SHP77 treated with DMSO at 0.1 percent for 48 hours (cell line): ENCODE data around the gene KRT3.
"Not testable (repeated sequence)": the region's sequence is repeated elsewhere in the genome, so short reads cannot be mapped to it uniquely, and the experiment has no call there.

Experiments used
- DNase-seq: peaks from one replicate; lab custom pipeline; 2025; lab: John Stamatoyannopoulos, UW

Gene KRT3

DNA sequence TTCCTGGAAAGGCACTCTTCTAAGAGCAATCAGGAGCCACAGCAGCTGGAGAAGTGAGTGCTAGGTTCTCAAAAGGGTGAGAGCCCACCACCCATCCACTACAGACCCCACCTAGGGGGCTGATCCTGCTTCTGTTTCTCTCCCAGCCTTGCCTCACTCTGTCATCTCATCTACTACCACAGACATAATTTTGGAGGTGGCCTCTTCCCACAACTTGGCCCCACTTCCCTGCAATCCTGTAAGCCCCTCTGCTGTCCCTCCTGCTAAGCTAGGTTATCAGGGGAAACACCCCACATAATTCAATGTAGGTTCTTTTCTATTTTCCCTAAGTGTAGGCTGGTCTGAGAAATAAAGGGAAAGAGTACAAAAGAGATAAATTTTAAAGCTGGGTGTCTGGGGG is 35.3 kb downstream of the KRT3 start:
- DNase-seq, result no peak

GRCh38 chr12:52759695-52760094 is 36.2 kb downstream of the KRT3 start:
- DNase-seq, result no peak

GRCh38 chr12:52759218-52759617 is 36.7 kb downstream of the KRT3 start:
- DNase-seq, result no peak

DNA sequence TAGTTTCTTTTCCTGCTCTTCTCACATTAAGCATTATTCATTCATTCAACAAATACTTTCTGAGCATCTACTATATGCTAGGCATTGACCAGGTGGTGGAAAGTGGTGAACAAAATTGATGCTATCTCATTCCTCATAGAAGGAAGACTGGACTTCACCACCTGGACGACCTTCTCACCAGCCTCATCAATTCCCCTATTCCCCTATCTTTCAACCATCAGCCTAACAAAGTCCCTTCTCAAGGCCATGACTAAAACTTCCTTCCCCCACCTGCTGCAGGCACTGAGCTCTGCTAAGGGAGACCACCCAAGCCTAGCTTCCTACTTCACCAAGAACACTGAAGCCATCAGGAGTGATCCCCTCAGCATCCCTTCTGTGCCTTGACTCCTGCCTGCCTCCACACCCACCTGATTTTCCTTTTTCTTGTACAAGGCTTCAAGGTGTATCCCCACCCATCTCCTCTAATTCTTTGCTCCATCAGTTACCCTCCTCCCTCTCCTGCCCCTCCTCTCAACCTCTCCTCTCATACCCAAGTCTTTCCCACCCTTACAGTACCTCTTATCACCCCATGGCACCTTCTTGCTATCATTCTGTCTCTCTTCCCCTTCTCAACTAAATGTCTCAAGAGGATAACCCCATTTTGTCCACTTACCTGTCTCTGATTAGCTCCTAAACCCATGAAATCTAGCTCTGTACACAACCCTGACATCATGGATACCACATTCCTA is 38.3 kb downstream of the KRT3 start:
- no peak for DNase-seq

DNA sequence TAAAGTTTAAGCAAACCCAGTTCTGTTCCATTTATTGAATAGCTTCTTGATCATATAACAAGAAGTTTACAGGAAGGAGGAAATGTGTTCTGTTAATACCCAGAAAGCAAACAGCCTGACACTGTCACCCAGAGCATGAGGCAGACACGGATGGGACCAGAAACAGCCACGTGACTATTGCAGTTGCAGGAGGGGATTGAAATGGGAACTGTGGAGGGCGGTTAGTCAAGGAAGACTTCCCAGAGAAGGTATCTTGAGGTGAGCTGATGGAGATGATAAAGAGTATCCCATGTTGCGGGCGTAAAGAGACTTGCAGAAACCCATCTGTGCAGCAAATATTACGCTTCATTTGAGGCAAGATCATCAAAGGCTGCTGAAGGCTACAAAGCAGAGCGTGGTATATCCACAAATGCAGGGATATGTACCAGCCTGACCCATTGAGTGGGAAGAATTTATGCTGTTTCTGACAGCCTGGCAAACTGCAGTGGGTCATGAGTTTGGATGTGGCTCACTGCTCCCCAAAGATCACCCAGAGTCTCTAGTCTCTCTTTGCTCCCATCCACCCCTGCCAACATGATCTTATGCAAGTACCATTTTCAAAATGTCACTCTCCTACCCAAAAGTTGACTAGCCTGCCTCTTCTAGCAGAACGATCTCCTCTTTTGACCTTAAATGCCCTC is 39.5 kb downstream of the KRT3 start:
- DNase-seq, result no peak

- DNase-seq, result no peak
These were observed 40.4 kb downstream of the KRT3 start for GRCh38 chr12:52755533-52755932.

- DNase-seq, result no peak
These were observed 41.8 kb downstream of the KRT3 start for GRCh38 chr12:52754135-52754534.

DNA sequence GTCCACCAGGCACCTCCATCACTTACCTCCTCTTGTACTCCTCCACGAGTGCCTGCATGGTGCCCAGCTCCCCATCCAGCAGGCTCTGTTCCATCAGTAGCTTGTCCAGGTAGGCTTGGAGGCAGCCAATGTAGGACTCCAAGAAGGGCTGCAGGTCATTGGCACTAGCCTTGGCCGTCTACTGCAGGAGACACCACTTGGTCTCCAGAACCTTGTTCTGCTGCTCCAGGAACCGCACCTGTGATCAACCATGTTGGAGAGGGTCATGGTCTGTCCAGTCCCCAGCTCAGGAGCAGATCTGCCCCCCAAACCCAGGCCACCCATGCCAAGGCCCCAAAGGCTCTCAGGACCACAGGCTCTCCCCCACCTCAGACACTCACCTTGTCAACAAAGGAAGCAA is 42.6 kb downstream of the KRT3 start:
- DNase-seq, result no peak

GRCh38 chr12:52752516-52752915 is 43.4 kb downstream of the KRT3 start:
- no peak for DNase-seq

DNA sequence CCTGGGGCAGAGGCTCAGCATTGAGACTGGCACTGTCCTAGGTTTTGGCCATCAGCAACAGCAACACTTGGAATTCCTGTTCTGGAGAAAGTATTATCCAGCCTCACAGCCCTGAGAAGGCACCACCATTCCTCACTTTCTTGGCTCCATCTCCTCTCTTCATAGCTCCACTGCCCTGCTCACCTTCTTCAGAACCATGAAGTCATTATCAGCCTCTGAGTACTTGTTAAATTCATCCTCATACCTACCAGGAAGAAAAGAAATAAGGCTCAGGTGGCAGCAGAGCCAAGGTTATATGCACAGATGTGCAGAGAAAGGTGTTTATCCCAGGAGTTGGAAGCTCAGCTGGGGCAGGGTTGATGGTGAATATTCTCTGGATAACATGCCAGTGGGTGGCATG is 44.1 kb downstream of the KRT3 start:
- no peak for DNase-seq

DNA sequence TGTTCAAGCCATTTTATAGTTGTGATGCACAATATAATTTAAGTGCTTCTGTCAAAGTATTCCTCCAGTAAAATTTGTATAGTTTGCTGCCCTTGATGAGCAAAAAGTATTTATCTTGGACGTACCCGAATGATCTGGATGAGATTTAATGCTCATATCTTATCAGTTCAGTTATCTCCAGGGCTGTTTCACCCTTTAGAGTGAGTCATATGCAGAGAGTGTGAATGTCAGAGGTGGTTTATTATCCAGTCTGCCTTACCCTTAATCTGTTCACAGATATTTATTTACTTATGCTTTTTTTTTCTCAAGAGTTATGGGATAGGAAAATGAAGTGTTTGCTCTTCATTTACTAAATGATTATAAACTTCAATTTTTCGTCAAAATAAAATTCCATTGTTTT is 45.4 kb downstream of the KRT3 start:
- not testable (repeated sequence) for DNase-seq

DNA sequence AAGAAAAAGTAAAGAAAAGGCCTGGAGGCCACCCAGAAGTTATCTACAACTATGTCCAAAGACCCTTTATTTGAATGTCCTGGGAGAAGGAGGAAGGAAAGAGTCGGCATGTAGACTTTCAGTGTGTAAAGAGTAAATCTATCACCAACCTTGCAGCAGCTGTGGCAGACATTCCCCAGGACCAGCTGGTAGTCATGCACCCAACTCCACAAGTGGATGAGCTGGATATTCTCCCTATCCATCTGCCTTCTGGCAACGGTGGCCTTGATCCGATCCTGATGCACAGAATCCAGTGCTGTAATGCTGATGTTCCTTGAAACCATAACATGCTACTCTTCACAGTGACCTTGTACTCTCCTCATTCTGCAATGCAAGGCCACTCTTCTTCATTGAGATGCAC is 46.1 kb downstream of the KRT3 start:
- DNase-seq, result no peak

GRCh38 chr12:52748578-52748977 is 47.3 kb downstream of the KRT3 start:
- no peak for DNase-seq

DNA sequence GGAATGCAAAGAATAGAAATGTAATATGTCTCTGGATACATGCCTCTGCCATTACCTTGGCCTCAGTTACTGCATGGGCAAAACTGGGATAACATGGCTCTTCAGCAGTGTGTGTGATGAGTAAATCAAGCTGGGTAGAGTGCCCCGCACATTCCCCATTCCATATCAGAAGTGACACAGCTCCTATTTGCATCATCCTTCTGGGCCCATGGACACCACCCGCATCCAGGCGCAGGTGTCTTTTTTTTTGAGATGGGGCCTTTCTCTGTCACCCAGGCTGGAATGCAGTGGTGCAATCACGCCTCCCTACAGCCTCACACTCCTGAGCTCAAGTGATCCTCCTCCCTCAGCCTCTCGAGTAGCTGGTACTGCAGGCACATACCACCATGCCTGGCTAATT is 50.4 kb downstream of the KRT3 start:
- no peak for DNase-seq

DNA sequence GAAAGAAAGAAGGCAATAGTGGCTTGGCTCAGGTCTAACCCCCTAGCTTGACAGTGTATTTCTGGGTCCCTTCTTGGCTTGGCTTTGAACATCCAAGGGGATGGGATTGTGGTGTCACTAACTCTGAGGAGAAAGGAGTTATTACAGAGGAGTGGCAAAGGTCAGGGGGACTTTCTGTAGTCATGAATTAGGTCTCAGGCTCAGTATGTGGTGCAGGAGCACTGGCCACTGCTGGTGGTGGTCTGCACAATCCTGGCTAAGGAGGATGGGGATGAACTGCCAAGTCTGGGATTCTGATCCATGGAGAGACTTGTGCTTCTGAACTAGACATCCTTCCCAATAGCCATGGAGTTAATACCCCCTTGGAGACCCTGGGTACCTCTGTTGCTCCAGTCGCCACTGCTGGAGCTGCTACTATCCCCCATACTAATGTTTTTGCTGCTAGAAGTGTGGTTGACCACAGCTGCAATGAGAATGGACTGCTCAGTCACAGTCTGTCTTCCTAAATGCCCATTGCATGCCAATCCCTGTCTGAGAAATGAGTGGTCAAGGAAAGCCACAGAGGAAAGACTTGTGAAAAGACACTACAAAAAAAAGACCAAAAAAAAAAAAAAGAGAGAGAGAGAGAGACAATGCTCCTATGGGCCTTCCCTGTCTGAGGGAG is 51.3 kb downstream of the KRT3 start:
- DNase-seq, result no peak

- DNase-seq, result no peak
These were observed 53.0 kb downstream of the KRT3 start for GRCh38 chr12:52742822-52743457.

GRCh38 chr12:52742196-52742580 is 53.7 kb downstream of the KRT3 start:
- DNase-seq, result no peak

DNA sequence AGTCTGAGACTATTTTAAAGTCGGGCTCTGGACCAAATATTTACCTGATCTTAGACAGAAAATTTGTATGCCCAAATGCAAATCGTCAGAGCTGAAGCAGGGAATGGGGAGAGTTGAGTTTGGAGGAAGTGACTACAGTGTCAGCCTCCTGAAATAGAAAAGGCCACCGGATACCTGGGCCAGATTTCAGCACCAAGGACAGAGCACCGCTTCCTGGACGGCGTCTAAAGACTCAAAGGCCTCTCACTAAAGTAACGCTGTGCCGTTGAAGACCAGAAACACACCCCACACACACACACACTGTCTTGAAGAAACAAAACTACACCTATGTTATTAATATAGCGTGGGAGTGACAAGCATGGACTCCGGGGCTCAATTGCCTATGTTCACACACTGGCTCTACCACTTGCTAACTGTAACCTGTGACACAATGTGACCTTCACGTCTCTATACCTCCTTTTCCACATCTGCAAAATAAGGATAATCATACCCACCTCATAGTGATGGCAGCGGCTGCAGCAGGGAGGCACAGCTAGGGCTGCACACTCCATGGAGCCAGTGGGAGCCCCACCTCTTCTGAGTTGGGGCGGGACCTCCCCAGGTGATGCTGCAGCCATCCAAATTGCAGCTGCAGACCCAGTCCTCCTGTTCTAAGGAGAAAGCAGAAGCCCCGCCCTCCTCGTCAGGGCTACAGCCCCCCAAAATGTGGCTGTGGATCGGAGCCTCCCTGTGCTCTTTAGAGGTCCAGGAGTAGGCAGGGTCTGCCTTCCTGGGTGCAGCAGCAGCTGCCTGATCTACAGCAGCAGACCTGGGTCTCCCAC is 54.3 kb downstream of the KRT3 start:
- no peak for DNase-seq

- no peak for DNase-seq
These were observed 55.3 kb downstream of the KRT3 start for GRCh38 chr12:52740584-52740983.

GRCh38 chr12:52739963-52740362 is 56.0 kb downstream of the KRT3 start:
- no peak for DNase-seq
